CD14-positive monocyte (primary cell): ENCODE data around the gene ZNF716. TPM values are rescaled to one million over a fixed set of nuclear protein-coding genes. Genes with fewer than 3 reads are reported as not detected.
A peak's percentile ranks its signal among the peaks of the same experiment; 100 is the strongest.
"Not testable (repeated sequence)": the region's sequence is repeated elsewhere in the genome, so short reads cannot be mapped to it uniquely, and the experiment has no call there.

ENCODE experiments used
- DNase-seq, 3 donors: peaks; one replicate each; pipeline ENCODE4 v3.0.0-alpha.2; 2011 to 2022
- H2AFZ ChIP-seq: 2 replicates; pipeline ENCODE4 v1.6.0; 2012; ENCODE audit warnings: mild to moderate bottlenecking, low read depth, low read length, inconsistent platforms; ENCODE audit not compliant: insufficient read depth, poor library complexity, severe bottlenecking
- H3K27ac ChIP-seq, 2 donors: 1 replicate in 1 of 2; 2 replicates in 1 of 2; pipeline ENCODE4 v1.5.1; 2012 to 2013; ENCODE audit warnings: low read length in 2 of 2, control low read depth in 1 of 2, inconsistent platforms in 1 of 2, low read depth in 1 of 2, mild to moderate bottlenecking in 1 of 2
- H3K27me3 ChIP-seq, 2 donors: one replicate each; pipeline versions ENCODE4 v1.6.0 to v1.6.1; 2011 to 2013; ENCODE audit warnings: low read length in 2 of 2; ENCODE audit not compliant: control insufficient read depth in 2 of 2, insufficient read depth in 2 of 2
- H3K36me3 ChIP-seq, 2 donors: replicated peaks in 1 of 2; 1 replicate in 1 of 2; 2 replicates in 1 of 2; pipeline versions ENCODE4 v1.5.1 to v1.6.1; 2012 to 2013; ENCODE audit warnings: low read length in 2 of 2, control low read depth in 1 of 2, inconsistent platforms in 1 of 2, mild to moderate bottlenecking in 1 of 2; ENCODE audit not compliant: insufficient read depth in 2 of 2, control insufficient read depth in 1 of 2
- H3K4me1 ChIP-seq, 2 donors: 1 replicate in 1 of 2; 2 replicates in 1 of 2; pipeline versions ENCODE4 v1.5.1 to v1.6.1; 2012 to 2013; ENCODE audit warnings: low read length in 2 of 2, control low read depth in 1 of 2, inconsistent platforms in 1 of 2, mild to moderate bottlenecking in 1 of 2, moderate library complexity in 1 of 2; ENCODE audit not compliant: insufficient read depth in 2 of 2, control insufficient read depth in 1 of 2
- H3K4me2 ChIP-seq: replicated peaks from 2 replicates; pipeline ENCODE3; 2012; ENCODE audit warnings: low read length, moderate library complexity, mild to moderate bottlenecking; ENCODE audit not compliant: poor library complexity, severe bottlenecking; ENCODE audit errors: extremely low read depth
- H3K4me3 ChIP-seq, 3 experiments: fragments of 200-600 bp in 1 of 3; sonication (generic) in 1 of 3; replicated peaks in 1 of 3; 1 replicate in 2 of 3; 2 replicates in 1 of 3; pipeline ENCODE4 v1.5.1; 2011 to 2013; ENCODE audit warnings: low read length in 3 of 3, mild to moderate bottlenecking in 3 of 3, control low read depth in 2 of 3, low read depth in 2 of 3, inconsistent platforms in 1 of 3, moderate library complexity in 1 of 3
- H3K79me2 ChIP-seq: 2 replicates; pipeline ENCODE4 v1.6.0; 2012; ENCODE audit warnings: mild to moderate bottlenecking, control low read depth, inconsistent platforms, low read length, moderate library complexity; ENCODE audit not compliant: insufficient read depth
- H3K9ac ChIP-seq: 2 replicates; pipeline ENCODE4 v1.6.0; 2017; ENCODE audit warnings: low read length, mild to moderate bottlenecking; ENCODE audit not compliant: insufficient read depth, poor library complexity, severe bottlenecking
- H3K9me3 ChIP-seq, 2 donors: replicated peaks in 1 of 2; 1 replicate in 1 of 2; 2 replicates in 1 of 2; pipeline versions ENCODE4 v1.5.1 to v1.6.1; 2012 to 2013; ENCODE audit warnings: low read length in 2 of 2, control low read depth in 1 of 2; ENCODE audit not compliant: control insufficient read depth in 1 of 2, insufficient read depth in 1 of 2
- H4K20me1 ChIP-seq: 2 replicates; pipeline ENCODE4 v1.6.0; 2012; ENCODE audit warnings: mild to moderate bottlenecking, low read length, control low read depth, moderate library complexity; ENCODE audit not compliant: insufficient read depth
- H3K27ac Mint-ChIP-seq, 7 donors: one replicate each; pipeline ENCODE4 v1.8.0; 2020; ENCODE audit warnings: mild to moderate bottlenecking in 7 of 7, mixed read lengths in 7 of 7, moderate library complexity in 6 of 7, inconsistent platforms in 2 of 7
- H3K27me3 Mint-ChIP-seq, 3 donors: one replicate each; pipeline ENCODE4 v1.8.0; 2021 to 2022; ENCODE audit warnings: low read depth in 3 of 3, mild to moderate bottlenecking in 3 of 3, mixed read lengths in 3 of 3, moderate library complexity in 3 of 3, inconsistent platforms in 1 of 3
- H3K36me3 Mint-ChIP-seq, 2 donors: one replicate each; pipeline ENCODE4 v1.8.0; 2020; ENCODE audit warnings: mixed read lengths in 2 of 2, inconsistent platforms in 1 of 2, mild to moderate bottlenecking in 1 of 2
- H3K4me1 Mint-ChIP-seq: one replicate; pipeline ENCODE4 v1.8.0; 2020; ENCODE audit warnings: mild to moderate bottlenecking, mixed read lengths
- H3K4me3 Mint-ChIP-seq, 2 donors: one replicate each; pipeline ENCODE4 v1.8.0; 2020; ENCODE audit warnings: mild to moderate bottlenecking in 2 of 2, mixed read lengths in 2 of 2, moderate library complexity in 1 of 2
- H3K9me3 Mint-ChIP-seq, 7 donors: one replicate each; pipeline ENCODE4 v1.8.0; 2020 to 2022; ENCODE audit warnings: mixed read lengths in 7 of 7, mild to moderate bottlenecking in 6 of 7, moderate library complexity in 6 of 7, inconsistent platforms in 2 of 7
- WGBS: methylation state at CpG from one replicate; pipeline ENCODE4 v1.1.5; 2013; ENCODE audit warnings: missing lambda C conversion rate; ENCODE audit not compliant: insufficient coverage; 5-methylcytosine and 5-hydroxymethylcytosine counted together
- intact Hi-C, 2 donors: fragments of 100-400 bp; cut with micrococcal nuclease; formaldehyde crosslinking; loops; one replicate each; pipeline versions ENCODE4 v1.15.0 to v1.15.1; 2023
- polyA plus RNA-seq, 3 donors: library from polyadenylated mRNA; depleted of rRNA in 1 of 3; unstranded in 2 of 3; stranded (reverse) in 1 of 3; fragments of 300-500 nt in 2 of 3; fragments of >200 nt in 1 of 3; fragmentation: Illumina TruSeq in 2 of 3; gene quantifications; 1 replicate in 2 of 3; 2 replicates in 1 of 3; pipeline ENCODE4 v1.2.3, GENCODE V29; 2012 to 2021
- TF ChIP-seq, protein P1 (sequence below): fragments of 200-600 bp; IDR thresholded peaks from one replicate; pipeline ENCODE4 v1.8.0; 2022; ENCODE audit warnings: antibody characterized with exemption, mild to moderate bottlenecking

Gene ZNF716
- polyA plus RNA-seq, 3 donors = not detected

DNA sequence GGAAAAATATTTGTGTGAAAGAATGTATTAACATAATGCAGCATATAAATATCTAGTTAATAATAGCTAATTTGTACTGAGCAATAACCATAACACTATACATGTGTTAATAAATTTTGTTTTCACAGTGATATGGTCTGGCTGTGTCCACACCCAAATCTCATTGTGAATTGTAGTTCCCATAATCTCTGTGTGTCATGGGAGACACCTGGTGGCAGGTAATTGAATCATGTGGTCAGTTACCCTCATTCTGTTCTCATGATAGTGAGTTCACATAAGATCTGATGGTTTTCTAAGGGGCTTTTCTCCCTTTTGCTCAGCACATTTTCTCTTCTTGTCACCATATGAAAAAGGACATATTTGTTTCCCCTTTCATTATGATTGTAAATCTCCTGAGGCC is 30.3 kb downstream of the ZNF716 start:
- H3K36me3 ChIP-seq, H2AFZ ChIP-seq, H3K4me3 ChIP-seq, H3K9ac ChIP-seq, H3K27ac Mint-ChIP-seq, H3K27ac ChIP-seq, H4K20me1 ChIP-seq, H3K4me1 Mint-ChIP-seq, H3K4me2 ChIP-seq, DNase-seq, H3K27me3 ChIP-seq, H3K4me3 Mint-ChIP-seq, H3K27me3 Mint-ChIP-seq, H3K4me1 ChIP-seq, H3K79me2 ChIP-seq, H3K36me3 Mint-ChIP-seq, intact Hi-C loops: not testable (repeated sequence)
- peaks cover 4 to 20% (median 12%) of the 10 kb centered on the region in 7 donors for H3K9me3 Mint-ChIP-seq
- peaks cover 35 to 44% of the 10 kb centered on the region in 2 donors for H3K9me3 ChIP-seq

DNA sequence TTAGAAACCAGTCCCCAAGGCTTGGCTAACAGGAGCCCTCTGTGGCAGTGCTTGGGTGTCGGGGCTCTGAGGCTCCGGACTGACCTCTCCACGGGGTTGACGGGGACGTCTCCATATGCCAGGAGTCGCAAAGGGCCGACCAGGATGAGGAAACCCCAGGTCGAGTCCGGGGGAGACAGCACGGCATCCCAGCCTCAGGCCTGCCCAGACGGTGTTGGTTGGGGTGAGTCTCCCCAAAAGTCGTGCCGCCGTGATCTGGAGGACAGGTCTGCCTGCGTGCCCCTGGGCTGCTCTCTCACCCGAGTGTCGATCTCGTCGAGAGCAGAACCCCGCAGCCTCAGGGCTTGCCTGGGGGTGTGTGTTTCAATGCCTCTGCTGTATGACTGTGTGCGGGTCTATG is 35.0 kb downstream of the ZNF716 start:
- H3K9me3 ChIP-seq = peaks cover 58 to 69% of the 10 kb centered on the region in 2 donors
- H3K27ac Mint-ChIP-seq, H3K27ac ChIP-seq, H3K4me3 ChIP-seq, intact Hi-C loops, H3K4me3 Mint-ChIP-seq, DNase-seq, H3K4me2 ChIP-seq, H3K4me1 ChIP-seq, H3K27me3 Mint-ChIP-seq, H4K20me1 ChIP-seq, H3K9me3 Mint-ChIP-seq, H3K36me3 Mint-ChIP-seq, H3K27me3 ChIP-seq, H3K4me1 Mint-ChIP-seq, H3K36me3 ChIP-seq, H3K79me2 ChIP-seq, H3K9ac ChIP-seq, H2AFZ ChIP-seq: not testable (repeated sequence)
- 90% methylated on average over 21 of the region's 21 CpGs for WGBS

DNA sequence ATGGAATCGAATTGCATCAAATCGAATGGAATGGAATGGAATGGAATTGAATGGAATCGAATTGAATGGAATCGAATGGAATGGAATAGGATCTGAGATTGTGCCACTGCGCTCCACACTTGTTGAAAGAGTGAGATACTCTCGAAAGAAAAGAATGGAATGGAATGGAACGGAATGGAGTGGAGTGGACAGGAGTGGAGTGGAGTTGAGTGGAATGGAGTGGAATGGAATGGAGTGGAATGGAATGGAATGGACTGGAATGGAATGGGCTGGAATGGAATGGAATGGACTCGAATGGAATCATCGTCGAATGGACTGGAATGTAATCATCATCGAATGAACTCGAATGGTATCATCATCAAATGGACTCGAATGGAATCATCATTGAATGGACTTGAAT is 38.0 kb downstream of the ZNF716 start:
- H3K27me3 Mint-ChIP-seq = no peaks in the 10 kb centered on the region
- H2AFZ ChIP-seq = no peak overlapping the region
- H3K79me2 ChIP-seq = no peaks in the 10 kb centered on the region
- H3K36me3 Mint-ChIP-seq = no peaks in the 10 kb centered on the region
- no peaks in the 10 kb centered on the region for H3K27me3 ChIP-seq
- TF ChIP-seq, protein P1, sequence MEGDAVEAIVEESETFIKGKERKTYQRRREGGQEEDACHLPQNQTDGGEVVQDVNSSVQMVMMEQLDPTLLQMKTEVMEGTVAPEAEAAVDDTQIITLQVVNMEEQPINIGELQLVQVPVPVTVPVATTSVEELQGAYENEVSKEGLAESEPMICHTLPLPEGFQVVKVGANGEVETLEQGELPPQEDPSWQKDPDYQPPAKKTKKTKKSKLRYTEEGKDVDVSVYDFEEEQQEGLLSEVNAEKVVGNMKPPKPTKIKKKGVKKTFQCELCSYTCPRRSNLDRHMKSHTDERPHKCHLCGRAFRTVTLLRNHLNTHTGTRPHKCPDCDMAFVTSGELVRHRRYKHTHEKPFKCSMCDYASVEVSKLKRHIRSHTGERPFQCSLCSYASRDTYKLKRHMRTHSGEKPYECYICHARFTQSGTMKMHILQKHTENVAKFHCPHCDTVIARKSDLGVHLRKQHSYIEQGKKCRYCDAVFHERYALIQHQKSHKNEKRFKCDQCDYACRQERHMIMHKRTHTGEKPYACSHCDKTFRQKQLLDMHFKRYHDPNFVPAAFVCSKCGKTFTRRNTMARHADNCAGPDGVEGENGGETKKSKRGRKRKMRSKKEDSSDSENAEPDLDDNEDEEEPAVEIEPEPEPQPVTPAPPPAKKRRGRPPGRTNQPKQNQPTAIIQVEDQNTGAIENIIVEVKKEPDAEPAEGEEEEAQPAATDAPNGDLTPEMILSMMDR = no peak
- no peaks in the 10 kb centered on the region for H4K20me1 ChIP-seq
- H3K4me1 ChIP-seq = no peaks in the 10 kb centered on the region
- no peak for DNase-seq
- H3K27ac Mint-ChIP-seq = no peak overlapping the region
- no peak overlapping the region for H3K9ac ChIP-seq
- H3K4me3 Mint-ChIP-seq = no peak overlapping the region
- H3K4me2 ChIP-seq = no peak overlapping the region
- H3K4me3 ChIP-seq = peak overlapping the region in 1 of 3 experiments; percentile 3
- WGBS = 91% methylated on average over 13 of the region's 13 CpGs
- H3K36me3 ChIP-seq = no peaks in the 10 kb centered on the region
- intact Hi-C loops = no loop called here
- H3K27ac ChIP-seq = no peak overlapping the region
- H3K4me1 Mint-ChIP-seq = no peaks in the 10 kb centered on the region
- peaks cover 82 to 87% of the 10 kb centered on the region in 2 donors for H3K9me3 ChIP-seq
- peaks cover 0 to 7% (median 4%) of the 10 kb centered on the region in 7 donors for H3K9me3 Mint-ChIP-seq

DNA sequence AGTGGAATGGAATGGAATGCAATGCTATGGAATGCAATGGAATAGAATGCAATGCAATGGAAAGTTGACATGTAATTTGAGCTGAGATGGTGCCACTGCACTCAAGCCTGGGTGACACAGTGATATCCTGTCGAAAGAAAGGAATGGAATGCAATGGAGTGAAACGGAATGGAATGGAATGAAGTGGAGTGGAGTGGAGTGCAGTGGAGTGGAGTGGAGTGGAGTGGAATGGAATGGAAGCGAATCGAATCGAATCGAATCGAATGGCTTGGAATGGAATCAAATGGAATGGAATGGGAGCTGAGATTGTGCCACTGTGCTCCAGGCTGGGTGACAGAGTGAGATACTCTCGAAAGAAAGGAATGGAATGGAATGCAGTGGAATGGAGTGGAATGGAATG is 45.1 kb downstream of the ZNF716 start:
- not testable (repeated sequence) for H3K27ac Mint-ChIP-seq, H3K4me1 ChIP-seq, H3K27me3 Mint-ChIP-seq

More for the DNA sequence above, 45.1 kb downstream of the ZNF716 start:
- H3K79me2 ChIP-seq, H3K4me1 Mint-ChIP-seq, H3K27me3 ChIP-seq, H4K20me1 ChIP-seq, DNase-seq, intact Hi-C loops, H2AFZ ChIP-seq, H3K9ac ChIP-seq, H3K4me2 ChIP-seq, H3K9me3 Mint-ChIP-seq, H3K36me3 ChIP-seq, H3K36me3 Mint-ChIP-seq, H3K4me3 ChIP-seq, H3K27ac ChIP-seq, H3K4me3 Mint-ChIP-seq: not testable (repeated sequence)
- H3K9me3 ChIP-seq = peaks cover 56 to 86% of the 10 kb centered on the region in 2 donors
- WGBS = 88% methylated on average over 8 of the region's 8 CpGs
